HepG2 (cell line): Measurements from ENCODE around the gene STXBP2. TPM values are rescaled to one million over a fixed set of nuclear protein-coding genes. Genes with fewer than 3 reads are reported as not detected.

Experiments
- BATF2 ChIP-seq: sonication (generic); formaldehyde crosslinking; IDR thresholded peaks from 2 replicates; pipeline ENCODE4 v1.8.0; 2022; ENCODE audit warnings: mild to moderate bottlenecking, missing genetic modification reagents, moderate library complexity
- DBP ChIP-seq: sonication (generic); formaldehyde crosslinking; IDR thresholded peaks from 2 replicates; pipeline ENCODE4 v1.4.0; 2020; ENCODE audit warnings: missing genetic modification reagents; ENCODE audit errors: not compliant biosample characterization
- FOXK2 ChIP-seq: fragments of 450-650 bp; IDR thresholded peaks from 2 replicates; pipeline ENCODE4 v1.6.1; 2016
- GABPA ChIP-seq, 2 experiments: IDR thresholded peaks; 2 replicates each; pipeline ENCODE4 v1.6.1; 2011 to 2016; ENCODE audit warnings: low read depth in 2 of 2, low read length in 1 of 2, missing biosample characterization in 1 of 2, missing genetic modification characterization in 1 of 2
- GTF3A ChIP-seq: sonication (generic); formaldehyde crosslinking; conservative IDR thresholded peaks from 2 replicates; pipeline ENCODE4 v1.4.0; 2020; ENCODE audit warnings: mild to moderate bottlenecking, missing genetic modification reagents
- IRF2 ChIP-seq: IDR thresholded peaks from 2 replicates; pipeline ENCODE4 v1.6.1; 2018; ENCODE audit warnings: missing genetic modification reagents, missing compliant biosample characterization
- KAT7 ChIP-seq: IDR thresholded peaks from 2 replicates; pipeline ENCODE4 v1.6.1; 2018; ENCODE audit warnings: borderline replicate concordance, missing compliant biosample characterization
- KLF6 ChIP-seq: IDR thresholded peaks from 2 replicates; pipeline ENCODE4 v1.8.0; 2016; ENCODE audit warnings: missing biosample characterization, missing genetic modification reagents
- LCORL ChIP-seq, 2 experiments: fragments of 450-650 bp in 1 of 2; sonication (generic) in 1 of 2; formaldehyde crosslinking in 1 of 2; IDR thresholded peaks; 2 replicates each; pipeline versions ENCODE4 v1.5.0 to v1.6.1; 2017 to 2020; ENCODE audit warnings: antibody characterized with exemption in 1 of 2, missing genetic modification reagents in 1 of 2
- MEIS2 ChIP-seq: sonication (generic); formaldehyde crosslinking; IDR thresholded peaks from 2 replicates; pipeline ENCODE4 v1.9.0; 2021; ENCODE audit warnings: mild to moderate bottlenecking, missing genetic modification reagents
- NFE2L2 ChIP-seq: fragments of 150-350 bp; IDR thresholded peaks from 2 replicates; pipeline ENCODE4 v1.6.1; 2014; ENCODE audit warnings: low read length
- SALL1 ChIP-seq: sonication (generic); formaldehyde crosslinking; IDR thresholded peaks from 2 replicates; pipeline ENCODE4 v1.8.0; 2022; ENCODE audit warnings: mild to moderate bottlenecking, missing genetic modification reagents
- SMYD3 ChIP-seq: sonication (generic); formaldehyde crosslinking; IDR thresholded peaks from 2 replicates; pipeline ENCODE4 v1.8.1; 2023; ENCODE audit warnings: mild to moderate bottlenecking, missing genetic modification reagents
- TFAP4 ChIP-seq: sonication (generic); IDR thresholded peaks from 2 replicates; pipeline ENCODE4 v1.6.1; 2016; ENCODE audit warnings: low read depth, borderline replicate concordance
- THRA ChIP-seq: sonication (generic); formaldehyde crosslinking; IDR thresholded peaks from 2 replicates; pipeline ENCODE4 v1.4.0; 2020; ENCODE audit warnings: missing genetic modification reagents, borderline replicate concordance
- ZBTB44 ChIP-seq: sonication (generic); formaldehyde crosslinking; IDR thresholded peaks from 2 replicates; pipeline ENCODE4 v1.4.0; 2020; ENCODE audit warnings: missing genetic modification reagents
- ZFP1 ChIP-seq: IDR thresholded peaks from 2 replicates; pipeline ENCODE4 v1.6.1; 2016
- ZFP90 ChIP-seq: sonication (generic); formaldehyde crosslinking; IDR thresholded peaks from 2 replicates; pipeline ENCODE4 v1.8.0; 2022; ENCODE audit warnings: missing genetic modification reagents, mild to moderate bottlenecking, inconsistent platforms, borderline replicate concordance
- ZNF609 ChIP-seq: sonication (generic); formaldehyde crosslinking; IDR thresholded peaks from 2 replicates; pipeline ENCODE4 v1.4.0; 2020; ENCODE audit warnings: mild to moderate bottlenecking, missing genetic modification reagents, borderline replicate concordance
- polyA plus RNA-seq, 8 experiments: library from polyadenylated mRNA; depleted of rRNA in 3 of 8; stranded (reverse) in 7 of 8; unstranded in 1 of 8; fragments of >200 nt; fragmentation: Illumina TruSeq in 4 of 8; extraction: Trizol in 4 of 8; gene quantifications; 2 replicates each; pipeline versions ENCODE4 v1.2.1 to v1.2.3, GENCODE V29; 2011 to 2016; ENCODE audit warnings: low read depth in 4 of 8, missing spikeins in 1 of 8, mixed read lengths in 1 of 8; ENCODE audit not compliant: insufficient read depth in 1 of 8
- total RNA-seq, 5 experiments: library from RNA; depleted of rRNA; stranded (reverse); fragments of >200 nt; fragmentation: Illumina TruSeq; extraction: Trizol; gene quantifications; 2 replicates each; pipeline ENCODE4 v1.2.3, GENCODE V29; 2016; ENCODE audit warnings: low read depth in 1 of 5

The STXBP2 gene
- total and polyA plus RNA-seq, 2 of the 13 experiments (the other 11 are each of a cell fraction or from before 2014, with no cell fraction given), result 22.8 to 40.1 TPM

GRCh38 chr19:7629347-7630054 lies 7.4 kb upstream of the STXBP2 start, which contains the start of the genes PET100 and XAB2 (continued):
- TF ChIP-seq BATF2 (CRISPR knock-in tag) (no peak), LCORL (IDR thresholded peaks at IDR 0.05) (no peak), LCORL (CRISPR knock-in tag; IDR thresholded peaks at IDR 0.05) (peak; percentile 37; the same call in 1 of the 2 replicates), IRF2 (CRISPR knock-in tag) (0 out of 2 replicates have a peak, but pooled peaks have one; percentile 23), DBP (CRISPR knock-in tag) (peak; percentile 69), FOXK2 (peak; percentile 93), KLF6 (CRISPR knock-in tag) (no peak), SALL1 (CRISPR knock-in tag) (peak; percentile 53; the same call in 1 of the 2 replicates), NFE2L2 (no peak), ZBTB44 (CRISPR knock-in tag) (no peak), ZFP1 (no peak), TFAP4 (0 out of 2 replicates have a peak, but pooled peaks have one; percentile 22), ZFP90 (CRISPR knock-in tag) (peak; percentile 70; the same call in 1 of the 2 replicates), THRA (CRISPR knock-in tag) (no peak), ZNF609 (CRISPR knock-in tag) (no peak), SMYD3 (CRISPR knock-in tag) (no peak), GTF3A (CRISPR knock-in tag) (no peak), MEIS2 (CRISPR knock-in tag) (peak; percentile 57; the same call in 1 of the 2 replicates), GABPA (IDR thresholded peaks at IDR 0.05; ENCODE audit: low read depth, low read length) (peak; percentile 74), GABPA (CRISPR knock-in tag; IDR thresholded peaks at IDR 0.05; ENCODE audit: low read depth) (peak; percentile 97), KAT7 (CRISPR knock-in tag) (no peak)
